Anterior cingulate cortex (tissue), 58 donors: ENCODE measurements around the gene RCBTB2.
A peak's percentile ranks its signal among the peaks of the same experiment; 100 is the strongest.

ENCODE experiments used
- DNase-seq, 58 donors: peaks; one replicate each; lab custom pipeline; 2025; lab: John Stamatoyannopoulos, UW

Gene RCBTB2

GRCh38 chr13:48567515-48568369 lies 34.9 kb upstream of the RCBTB2 start:
- DNase-seq, result peak in 2 of 58 donors; percentile 14 to 35

- DNase-seq, result no peak
Measured at GRCh38 chr13:48564056-48564455, 31.2 kb upstream of the RCBTB2 start.

- DNase-seq, result no peak
Measured at GRCh38 chr13:48563626-48564025, 30.7 kb upstream of the RCBTB2 start.

GRCh38 chr13:48562296-48563066 lies 29.6 kb upstream of the RCBTB2 start:
- no peak for DNase-seq

GRCh38 chr13:48561466-48562235 lies 28.8 kb upstream of the RCBTB2 start:
- no peak for DNase-seq

- no peak for DNase-seq
Measured at GRCh38 chr13:48560657-48561337, 27.9 kb upstream of the RCBTB2 start.

- DNase-seq, result no peak
Measured at GRCh38 chr13:48559638-48560320, 26.9 kb upstream of the RCBTB2 start.

GRCh38 chr13:48556817-48557216 lies 23.9 kb upstream of the RCBTB2 start:
- DNase-seq, result no peak

- no peak for DNase-seq
Measured at GRCh38 chr13:48555441-48555840, 22.6 kb upstream of the RCBTB2 start.

GRCh38 chr13:48551329-48551728 lies 18.4 kb upstream of the RCBTB2 start:
- DNase-seq, result no peak

GRCh38 chr13:48549658-48550057 lies 16.8 kb upstream of the RCBTB2 start:
- no peak for DNase-seq

- DNase-seq, result no peak
Measured at GRCh38 chr13:48547663-48548092, 14.8 kb upstream of the RCBTB2 start.

- DNase-seq, result no peak
Measured at GRCh38 chr13:48545608-48546007, 12.7 kb upstream of the RCBTB2 start.

- peak in 34 of 58 donors; percentile 1 to 49 (median 18) for DNase-seq
Measured at GRCh38 chr13:48542581-48543341, 9.9 kb upstream of the RCBTB2 start.

- no peak for DNase-seq
Measured at GRCh38 chr13:48542138-48542537, 9.3 kb upstream of the RCBTB2 start.

- DNase-seq, result no peak
Measured at GRCh38 chr13:48539550-48539949, 6.7 kb upstream of the RCBTB2 start.

GRCh38 chr13:48536621-48537250 lies 3.9 kb upstream of the RCBTB2 start:
- DNase-seq, result no peak

- no peak for DNase-seq
Measured at GRCh38 chr13:48535766-48536165, 2.9 kb upstream of the RCBTB2 start.
